Parathyroid adenoma (tissue), 2 donors: ENCODE data around the gene SPATA24.

ENCODE experiments used
- H2AFZ ChIP-seq: fragments of 300-600 bp; sonication (generic); one replicate; pipeline ENCODE4 v1.7.0; 2017; ENCODE audit warnings: antibody characterized with exemption, mild to moderate bottlenecking
- H3K27ac ChIP-seq: fragments of 300-600 bp; sonication (generic); one replicate; pipeline ENCODE4 v1.7.0; 2017
- H3K27me3 ChIP-seq: fragments of 300-600 bp; sonication (generic); one replicate; pipeline ENCODE4 v1.7.0; 2017; ENCODE audit warnings: low read length; ENCODE audit not compliant: control insufficient read depth, insufficient read depth
- H3K36me3 ChIP-seq: fragments of 300-600 bp; sonication (generic); one replicate; pipeline ENCODE4 v1.7.0; 2017; ENCODE audit warnings: low read length; ENCODE audit not compliant: control insufficient read depth, insufficient read depth
- H3K4me1 ChIP-seq: fragments of 300-600 bp; sonication (generic); one replicate; pipeline ENCODE4 v1.7.0; 2017; ENCODE audit warnings: control low read depth
- H3K4me2 ChIP-seq: fragments of 300-600 bp; sonication (generic); one replicate; pipeline ENCODE4 v1.7.0; 2017; ENCODE audit warnings: low read length
- H3K4me3 ChIP-seq: fragments of 300-600 bp; sonication (generic); one replicate; pipeline ENCODE4 v1.7.0; 2017; ENCODE audit warnings: low read depth, low read length
- H3K79me2 ChIP-seq: fragments of 300-600 bp; sonication (generic); one replicate; pipeline ENCODE4 v1.7.0; 2017; ENCODE audit warnings: control low read depth
- H3K9ac ChIP-seq: fragments of 300-600 bp; sonication (generic); one replicate; pipeline ENCODE4 v1.7.0; 2017; ENCODE audit warnings: mild to moderate bottlenecking
- H3K9me3 ChIP-seq: fragments of 300-600 bp; sonication (generic); one replicate; pipeline ENCODE4 v1.7.0; 2017; ENCODE audit warnings: low read length; ENCODE audit not compliant: control insufficient read depth
- CTCF ChIP-seq: fragments of 300-600 bp; sonication (generic); IDR thresholded peaks from one replicate; pipeline ENCODE4 v1.7.0; 2017; ENCODE audit warnings: antibody characterized with exemption, mild to moderate bottlenecking
- donor health status: primary hyperparathyroidism.

Gene SPATA24

GRCh38 chr5:139385061-139386049 is 18.5 kb downstream of the SPATA24 start:
- Histone ChIP-seq H3K9me3 (no peaks in the 10 kb centered on the region), H3K4me2 (peak overlapping the region; percentile 44), H3K79me2 (no peaks in the 10 kb centered on the region), H2AFZ (peak overlapping the region; percentile 73), H3K4me1 (peaks cover 23% of the 10 kb centered on the region), H3K27ac (no peak overlapping the region), H3K4me3 (peak overlapping the region; percentile 30), H3K36me3 (no peaks in the 10 kb centered on the region), H3K27me3 (no peaks in the 10 kb centered on the region), H3K9ac (no peak overlapping the region)
- TF ChIP-seq CTCF: peak; percentile 46

DNA sequence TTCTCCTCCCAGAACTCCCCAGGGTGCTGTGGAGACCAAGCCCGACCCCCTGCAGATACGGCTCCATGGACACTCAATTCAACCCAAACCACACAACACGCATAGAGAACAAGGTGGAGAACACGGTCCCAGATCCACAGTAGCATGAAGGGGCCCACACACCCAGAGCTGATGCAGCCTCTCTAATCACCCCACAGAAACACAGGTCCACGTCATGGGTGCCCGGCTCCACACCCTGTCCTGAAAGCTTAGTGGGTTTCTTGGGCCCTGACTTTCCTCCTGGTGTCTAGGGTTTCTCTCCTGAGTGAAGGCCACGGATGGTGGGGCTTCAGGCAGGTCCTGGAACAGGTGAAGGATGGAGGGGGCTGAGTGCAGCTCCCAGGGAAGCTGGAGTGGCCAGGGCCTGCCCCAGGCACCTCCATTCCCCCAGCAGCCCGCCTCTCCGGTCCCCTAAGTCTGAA is 19.3 kb downstream of the SPATA24 start:
- H3K27me3 ChIP-seq: no peaks in the 10 kb centered on the region
- no peak overlapping the region for H3K27ac ChIP-seq
- H2AFZ ChIP-seq: peak overlapping the region; percentile 73
- no peaks in the 10 kb centered on the region for H3K9me3 ChIP-seq
- H3K9ac ChIP-seq: no peak overlapping the region
- H3K79me2 ChIP-seq: peaks cover 4% of the 10 kb centered on the region
- peaks cover 23% of the 10 kb centered on the region for H3K4me1 ChIP-seq
- TF ChIP-seq CTCF: no peak
- H3K4me2 ChIP-seq: no peak overlapping the region
- no peaks in the 10 kb centered on the region for H3K36me3 ChIP-seq
- H3K4me3 ChIP-seq: no peak overlapping the region

- Histone ChIP-seq H3K9me3 (no peaks in the 10 kb centered on the region), H3K27me3 (no peaks in the 10 kb centered on the region), H2AFZ (peak overlapping the region; percentile 73), H3K4me3 (no peak overlapping the region), H3K79me2 (peaks cover 4% of the 10 kb centered on the region), H3K27ac (no peak overlapping the region), H3K36me3 (no peaks in the 10 kb centered on the region), H3K4me2 (no peak overlapping the region), H3K4me1 (peaks cover 23% of the 10 kb centered on the region), H3K9ac (no peak overlapping the region)
- TF ChIP-seq CTCF: no peak
These were observed 19.8 kb downstream of the SPATA24 start for GRCh38 chr5:139383993-139384590.

DNA sequence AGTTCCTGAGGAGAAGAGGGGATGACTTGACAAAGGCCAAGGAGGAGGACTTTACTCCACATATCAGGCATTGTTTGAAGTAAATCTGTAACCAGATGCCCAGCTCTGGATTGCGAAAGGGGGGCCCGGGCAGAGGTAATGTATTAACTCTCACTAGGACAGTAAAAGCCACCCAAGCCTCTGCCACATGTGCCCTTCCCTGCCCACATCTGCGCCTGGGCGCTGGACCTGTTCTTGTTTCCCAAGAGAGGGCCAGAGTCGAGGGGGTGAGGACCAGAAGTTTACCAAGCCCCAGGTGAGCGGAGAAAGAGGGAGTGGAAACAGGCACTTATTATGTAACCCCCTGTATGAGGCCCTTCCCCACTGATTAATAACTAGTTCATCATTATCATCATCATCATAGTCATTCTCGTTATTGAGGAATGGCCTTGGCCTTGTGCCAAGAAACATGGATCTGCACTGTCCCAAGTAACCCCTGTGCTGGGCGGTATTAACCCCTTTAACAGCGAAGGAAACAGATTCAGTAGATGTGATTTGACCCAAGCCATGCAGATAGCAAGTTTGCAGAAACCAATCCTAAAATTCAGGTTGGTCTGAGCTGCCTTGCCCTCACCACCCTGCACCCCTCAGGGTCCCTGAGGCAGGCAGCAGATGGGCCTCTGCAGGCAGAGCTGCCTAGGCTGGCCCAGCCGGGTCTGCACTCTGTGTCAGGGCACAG is 20.5 kb downstream of the SPATA24 start, which contains the start of gene SLC23A1:
TSS of gene SLC23A1 (minus strand) at position 23 of the 718 bp plus-strand sequence. CDS start 44 bp downstream, outside the sequence.
- peaks cover 4% of the 10 kb centered on the region for H3K79me2 ChIP-seq
- H3K27me3 ChIP-seq: no peaks in the 10 kb centered on the region
- no peaks in the 10 kb centered on the region for H3K36me3 ChIP-seq
- H3K9ac ChIP-seq: no peak within 1 kb of the TSS
- no peak for TF ChIP-seq CTCF
- no peak within 1 kb of the TSS for H3K4me2 ChIP-seq
- H2AFZ ChIP-seq: peak within 1 kb of the TSS; percentile 76
- peaks cover 23% of the 10 kb centered on the region for H3K4me1 ChIP-seq
- H3K27ac ChIP-seq: peak within 1 kb of the TSS; percentile 39
- H3K4me3 ChIP-seq: no peak within 1 kb of the TSS
- no peaks in the 10 kb centered on the region for H3K9me3 ChIP-seq
